ENCODE measurements around the gene LPAR2.

LPAR2 gene

DNA sequence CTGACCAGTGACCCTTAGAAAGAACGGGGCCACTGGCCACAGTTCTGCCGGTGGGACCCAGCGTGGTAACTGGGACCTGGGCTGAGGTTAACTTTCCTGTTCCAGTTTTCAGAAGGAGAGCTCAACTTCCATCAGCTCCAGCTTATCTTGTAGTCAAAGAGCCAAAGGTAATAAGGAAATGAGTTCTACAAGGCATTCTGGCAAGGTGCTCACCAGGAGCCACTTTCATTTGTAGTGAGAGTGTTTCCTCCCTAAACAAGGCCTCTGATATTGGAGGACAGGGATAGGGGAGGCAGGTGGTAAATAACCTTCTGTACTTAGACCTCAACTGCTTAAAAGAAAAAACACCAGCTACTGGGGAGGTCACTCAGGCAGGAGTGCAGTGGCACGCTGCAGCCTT lies 47.6 kb downstream of the LPAR2 start:
- TF ChIP-seq, protein P1, sequence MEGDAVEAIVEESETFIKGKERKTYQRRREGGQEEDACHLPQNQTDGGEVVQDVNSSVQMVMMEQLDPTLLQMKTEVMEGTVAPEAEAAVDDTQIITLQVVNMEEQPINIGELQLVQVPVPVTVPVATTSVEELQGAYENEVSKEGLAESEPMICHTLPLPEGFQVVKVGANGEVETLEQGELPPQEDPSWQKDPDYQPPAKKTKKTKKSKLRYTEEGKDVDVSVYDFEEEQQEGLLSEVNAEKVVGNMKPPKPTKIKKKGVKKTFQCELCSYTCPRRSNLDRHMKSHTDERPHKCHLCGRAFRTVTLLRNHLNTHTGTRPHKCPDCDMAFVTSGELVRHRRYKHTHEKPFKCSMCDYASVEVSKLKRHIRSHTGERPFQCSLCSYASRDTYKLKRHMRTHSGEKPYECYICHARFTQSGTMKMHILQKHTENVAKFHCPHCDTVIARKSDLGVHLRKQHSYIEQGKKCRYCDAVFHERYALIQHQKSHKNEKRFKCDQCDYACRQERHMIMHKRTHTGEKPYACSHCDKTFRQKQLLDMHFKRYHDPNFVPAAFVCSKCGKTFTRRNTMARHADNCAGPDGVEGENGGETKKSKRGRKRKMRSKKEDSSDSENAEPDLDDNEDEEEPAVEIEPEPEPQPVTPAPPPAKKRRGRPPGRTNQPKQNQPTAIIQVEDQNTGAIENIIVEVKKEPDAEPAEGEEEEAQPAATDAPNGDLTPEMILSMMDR (conservative IDR thresholded peaks at IDR 0.05; ENCODE audit: low read length), result no peak
- TF ChIP-seq EZH2phosphoT487 (IDR thresholded peaks at IDR 0.05; ENCODE audit: borderline replicate concordance), result no peak
- H3K4me2 ChIP-seq (ENCODE audit: low read depth, low read length, poor library complexity, severe bottlenecking), result no peak overlapping the region
- no peak overlapping the region for H3K4me3 ChIP-seq (ENCODE audit: low read length, poor library complexity, severe bottlenecking)
- no peaks in the 10 kb centered on the region for H3K9me2 ChIP-seq (replicated peaks; ENCODE audit: low read depth, low read length)
- H2AFZ ChIP-seq (ENCODE audit: low read length), result no peak overlapping the region
- H3F3A ChIP-seq (ENCODE audit: low read depth), result no peaks in the 10 kb centered on the region
- no peaks in the 10 kb centered on the region for H3K27me3 ChIP-seq (ENCODE audit: insufficient read depth, low read length, poor library complexity, severe bottlenecking)
- H4K20me1 ChIP-seq (ENCODE audit: insufficient read depth, low read length, poor library complexity, severe bottlenecking), result no peaks in the 10 kb centered on the region
- no peaks in the 10 kb centered on the region for H3K9me3 ChIP-seq (ENCODE audit: insufficient read depth, low read depth, low read length)
- no peaks in the 10 kb centered on the region for H3K79me2 ChIP-seq (ENCODE audit: insufficient read depth, low read length)
- no peaks in the 10 kb centered on the region for H3K4me1 ChIP-seq (ENCODE audit: insufficient read depth, low read length, poor library complexity, severe bottlenecking)
- H3K36me3 ChIP-seq (ENCODE audit: insufficient read depth, low read length), result no peaks in the 10 kb centered on the region
- H3K9ac ChIP-seq (ENCODE audit: low read depth, low read length, poor library complexity, severe bottlenecking), result no peak overlapping the region

DNA sequence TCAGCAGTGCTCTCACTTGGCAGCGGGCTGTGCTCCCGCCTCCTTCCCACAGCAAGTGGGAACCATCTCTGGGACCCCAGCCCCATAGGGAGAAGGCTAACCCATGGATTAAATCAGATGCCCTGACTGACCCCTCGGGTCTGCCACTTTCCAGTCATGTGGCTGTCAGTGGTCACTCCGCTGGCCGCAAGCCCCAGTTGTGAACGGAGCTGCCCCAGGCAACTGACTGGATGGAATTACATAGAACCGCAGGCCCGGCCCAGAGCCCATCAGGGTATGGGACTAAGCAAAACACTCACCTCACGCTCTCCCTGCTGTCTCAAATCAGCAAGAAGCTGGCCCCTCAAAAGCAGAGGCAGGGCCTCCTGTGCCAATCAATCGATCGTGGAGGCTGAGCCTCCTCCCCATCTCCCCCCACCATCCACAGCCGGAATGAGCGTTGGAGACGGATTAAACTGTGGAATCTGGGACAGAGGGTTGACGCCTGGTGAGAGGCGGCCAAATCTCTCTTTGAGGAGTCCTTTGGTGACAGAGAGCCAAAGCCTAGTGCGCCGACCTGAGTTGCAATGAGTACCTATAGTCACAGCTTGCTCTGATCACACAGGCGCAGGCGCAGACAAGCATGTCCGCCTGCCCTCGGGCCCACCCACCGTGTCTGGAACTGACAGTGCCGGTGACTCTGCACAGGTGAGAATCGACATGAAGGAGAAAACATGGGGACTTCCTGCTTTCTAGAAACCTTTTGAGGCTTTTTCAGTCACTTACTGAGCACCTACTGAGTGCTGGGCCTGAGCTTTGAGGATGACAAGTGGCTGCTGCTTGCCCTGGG lies 48.3 kb downstream of the LPAR2 start:
- no peaks in the 10 kb centered on the region for H3K27me3 ChIP-seq (ENCODE audit: insufficient read depth, low read length, poor library complexity, severe bottlenecking)
- no peaks in the 10 kb centered on the region for H3K79me2 ChIP-seq (ENCODE audit: insufficient read depth, low read length)
- H3K4me3 ChIP-seq (ENCODE audit: low read length, poor library complexity, severe bottlenecking), result no peak overlapping the region
- H3K4me2 ChIP-seq (ENCODE audit: low read depth, low read length, poor library complexity, severe bottlenecking), result no peak overlapping the region
- H3K9me3 ChIP-seq (ENCODE audit: insufficient read depth, low read depth, low read length), result no peaks in the 10 kb centered on the region
- TF ChIP-seq EZH2phosphoT487 (IDR thresholded peaks at IDR 0.05; ENCODE audit: borderline replicate concordance), result no peak
- TF ChIP-seq, protein P1 (conservative IDR thresholded peaks at IDR 0.05; ENCODE audit: low read length), result no peak
- H2AFZ ChIP-seq (ENCODE audit: low read length), result no peak overlapping the region
- no peaks in the 10 kb centered on the region for H4K20me1 ChIP-seq (ENCODE audit: insufficient read depth, low read length, poor library complexity, severe bottlenecking)
- no peaks in the 10 kb centered on the region for H3K36me3 ChIP-seq (ENCODE audit: insufficient read depth, low read length)
- no peaks in the 10 kb centered on the region for H3K4me1 ChIP-seq (ENCODE audit: insufficient read depth, low read length, poor library complexity, severe bottlenecking)
- no peaks in the 10 kb centered on the region for H3F3A ChIP-seq (ENCODE audit: low read depth)
- H3K9ac ChIP-seq (ENCODE audit: low read depth, low read length, poor library complexity, severe bottlenecking), result no peak overlapping the region
- H3K9me2 ChIP-seq (replicated peaks; ENCODE audit: low read depth, low read length), result no peaks in the 10 kb centered on the region

DNA sequence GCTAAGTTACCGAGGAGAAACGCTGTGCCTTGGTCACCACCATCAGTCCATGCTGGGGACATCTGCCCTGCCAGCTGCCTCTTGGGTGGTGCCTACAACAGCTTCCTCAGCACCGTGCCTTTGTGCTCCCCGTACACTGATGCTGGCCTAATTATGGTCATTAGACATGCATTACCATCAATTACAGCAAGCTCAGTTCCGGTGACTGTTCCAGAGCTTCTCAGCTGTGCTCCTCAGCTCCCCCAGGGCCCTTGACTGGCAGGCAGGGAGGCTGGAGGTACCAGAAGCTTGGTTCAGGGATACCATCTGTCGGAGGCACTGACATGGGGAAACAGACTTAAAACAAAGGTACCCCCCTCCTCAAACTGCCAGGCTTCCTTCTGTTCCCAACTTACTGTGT lies 49.8 kb downstream of the LPAR2 start:
- Histone ChIP-seq H3K4me3 (ENCODE audit: low read length, poor library complexity, severe bottlenecking) (no peak overlapping the region), H4K20me1 (ENCODE audit: insufficient read depth, low read length, poor library complexity, severe bottlenecking) (no peaks in the 10 kb centered on the region), H3K9ac (ENCODE audit: low read depth, low read length, poor library complexity, severe bottlenecking) (no peak overlapping the region), H3K9me3 (ENCODE audit: insufficient read depth, low read depth, low read length) (no peaks in the 10 kb centered on the region), H3K9me2 (replicated peaks; ENCODE audit: low read depth, low read length) (no peaks in the 10 kb centered on the region), H3K27me3 (ENCODE audit: insufficient read depth, low read length, poor library complexity, severe bottlenecking) (no peaks in the 10 kb centered on the region), H3K4me2 (ENCODE audit: low read depth, low read length, poor library complexity, severe bottlenecking) (no peak overlapping the region), H3K36me3 (ENCODE audit: insufficient read depth, low read length) (no peaks in the 10 kb centered on the region), H3K79me2 (ENCODE audit: insufficient read depth, low read length) (no peaks in the 10 kb centered on the region), H3K4me1 (ENCODE audit: insufficient read depth, low read length, poor library complexity, severe bottlenecking) (no peaks in the 10 kb centered on the region), H3F3A (ENCODE audit: low read depth) (no peaks in the 10 kb centered on the region), H2AFZ (ENCODE audit: low read length) (no peak overlapping the region)
- TF ChIP-seq EZH2phosphoT487 (IDR thresholded peaks at IDR 0.05; ENCODE audit: borderline replicate concordance), result no peak
- TF ChIP-seq, protein P1 (conservative IDR thresholded peaks at IDR 0.05; ENCODE audit: low read length), result no peak
